CD4-positive, alpha-beta T cell treated with Interferon alpha-2 for 1 hour (primary cell): ENCODE data around the gene FOXO3.
"Not testable (repeated sequence)": the region's sequence is repeated elsewhere in the genome, so short reads cannot be mapped to it uniquely, and the experiment has no call there.

ENCODE experiments used
- DNase-seq, 2 donors: peaks; one replicate each; pipeline ENCODE4 v3.0.0-alpha.2; 2020 to 2022

The FOXO3 gene

DNA sequence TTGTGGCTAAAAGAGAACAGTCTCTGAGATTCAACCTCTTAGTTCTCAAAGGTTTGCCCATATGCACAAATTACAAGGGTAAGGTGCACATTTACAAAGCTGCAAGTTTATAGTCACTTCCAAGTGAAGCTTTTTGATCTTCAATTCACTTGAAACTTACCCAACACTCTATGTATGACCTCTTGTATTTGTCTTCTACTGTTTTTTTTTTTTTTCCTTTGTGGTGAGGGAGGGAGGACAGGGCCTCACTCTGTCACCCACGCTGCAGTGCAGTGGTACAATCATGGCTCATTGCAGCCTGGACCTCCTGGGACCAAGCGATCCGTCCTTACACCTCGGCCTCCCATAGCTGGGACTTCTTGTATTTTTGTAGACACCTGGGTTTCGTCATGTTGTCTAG is 4.5 kb upstream of the FOXO3 start:
- no peak for DNase-seq

DNA sequence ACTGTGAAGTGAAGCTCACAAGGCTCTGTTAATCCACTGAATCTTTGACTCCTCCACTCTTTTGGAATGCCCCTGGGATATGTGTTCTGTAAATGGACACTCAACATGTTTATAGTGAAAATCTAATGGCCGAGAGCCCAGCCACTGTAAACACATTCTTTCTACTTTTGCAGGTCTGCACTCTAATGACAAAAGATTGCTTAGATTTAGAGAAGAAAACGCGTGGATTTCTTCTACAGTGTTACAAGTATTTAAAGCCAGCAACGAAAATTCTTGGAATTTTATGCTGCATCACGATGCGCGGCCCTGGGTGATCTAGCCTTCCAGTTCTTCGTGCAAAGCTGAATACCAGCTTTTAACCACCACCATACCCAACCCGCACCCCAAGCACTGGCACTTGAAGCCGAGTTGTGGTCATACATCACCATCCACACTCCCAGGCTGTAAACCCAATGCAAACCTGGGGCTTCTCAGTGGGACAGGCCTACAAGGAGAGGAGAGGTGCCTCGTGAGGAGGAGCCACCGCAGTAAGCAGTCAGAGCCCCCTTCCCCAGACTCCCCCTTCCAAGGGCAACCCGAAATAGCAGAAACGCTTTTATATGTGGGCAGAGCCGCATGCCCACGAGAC is 3.7 kb upstream of the FOXO3 start:
- DNase-seq, result no peak

- peak; percentile 87 to 91 for DNase-seq
Observed at GRCh38 chr6:108557494-108558371, 3.0 kb upstream of the FOXO3 start.

- peak; percentile 98 to 99 for DNase-seq
Observed at GRCh38 chr6:108558372-108559096, 2.2 kb upstream of the FOXO3 start.

DNA sequence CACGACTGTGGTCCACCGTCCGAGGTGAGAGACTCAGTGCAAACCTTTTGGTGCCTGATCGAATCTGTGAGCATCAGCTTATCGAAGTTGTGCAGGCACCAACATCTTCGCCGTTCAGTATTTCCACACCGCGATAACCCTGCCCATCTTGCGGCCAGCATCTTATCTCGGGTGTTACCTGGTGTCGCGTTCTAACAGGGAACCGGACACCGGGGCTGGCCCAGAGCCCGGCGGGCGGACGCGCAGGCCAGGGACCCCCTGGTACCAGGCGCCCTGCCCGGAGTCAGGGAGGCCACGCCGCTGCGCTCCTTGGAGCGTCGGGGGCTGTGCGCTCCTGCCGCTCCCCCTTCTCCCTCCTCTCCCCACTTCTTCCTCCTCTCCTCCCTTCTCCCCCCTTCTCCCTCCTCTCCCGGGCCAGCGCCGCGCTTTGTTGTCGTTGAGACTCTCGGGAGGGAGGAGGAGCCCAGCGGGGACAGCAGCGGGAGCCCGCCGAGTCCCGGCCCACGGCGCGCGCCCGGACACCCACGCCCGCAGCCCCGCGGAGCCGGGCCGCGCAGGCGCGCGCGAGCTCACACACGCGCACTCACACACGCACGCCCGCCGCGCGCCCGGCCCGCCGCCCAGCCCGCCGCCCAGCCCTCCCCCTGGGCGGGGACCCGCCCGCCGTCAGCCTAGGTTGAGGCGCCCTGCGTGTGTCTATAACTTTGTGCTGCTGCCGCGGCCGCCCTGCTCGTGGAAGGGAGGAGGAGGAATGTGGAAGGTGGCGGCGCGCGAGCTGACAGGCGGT is 1.4 kb upstream of the FOXO3 start:
- DNase-seq, result peak; percentile 92 to 95

DNA sequence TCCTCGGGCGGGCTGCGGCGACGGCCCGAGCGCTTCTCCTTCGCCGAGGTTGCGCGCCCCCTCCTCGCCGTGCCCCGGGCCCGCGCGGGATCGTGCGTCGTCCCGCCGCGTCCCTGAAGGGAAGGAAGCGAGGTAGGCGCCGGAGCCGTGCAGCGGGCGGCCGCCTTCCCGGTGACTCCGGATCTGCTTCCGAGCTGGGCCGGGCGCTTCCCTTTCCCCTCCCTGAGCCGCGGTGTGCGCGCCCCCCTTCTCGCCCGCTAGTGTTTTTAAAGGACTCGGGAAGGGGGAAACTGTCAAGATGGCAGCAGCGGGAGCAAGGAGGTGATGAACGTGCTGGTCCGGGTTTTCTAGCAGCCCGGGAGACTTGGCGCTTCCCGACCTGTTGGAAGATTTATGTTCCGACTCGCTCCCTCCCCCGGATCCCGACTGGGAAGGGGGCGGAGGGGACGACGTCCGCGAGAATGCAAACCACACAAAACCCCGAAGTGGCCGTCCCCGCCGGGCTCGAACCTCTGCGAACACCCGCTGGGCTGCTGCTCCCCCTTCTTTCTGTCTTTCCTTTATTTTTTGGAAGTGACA is 744 bp upstream of the FOXO3 start:
- no peak for DNase-seq

DNA sequence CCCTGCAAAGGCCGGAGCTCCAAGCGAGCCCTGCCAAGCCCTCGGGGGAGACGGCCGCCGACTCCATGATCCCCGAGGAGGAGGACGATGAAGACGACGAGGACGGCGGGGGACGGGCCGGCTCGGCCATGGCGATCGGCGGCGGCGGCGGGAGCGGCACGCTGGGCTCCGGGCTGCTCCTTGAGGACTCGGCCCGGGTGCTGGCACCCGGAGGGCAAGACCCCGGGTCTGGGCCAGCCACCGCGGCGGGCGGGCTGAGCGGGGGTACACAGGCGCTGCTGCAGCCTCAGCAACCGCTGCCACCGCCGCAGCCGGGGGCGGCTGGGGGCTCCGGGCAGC is 561 bp downstream of the FOXO3 start:
- DNase-seq, result not testable (repeated sequence)

DNA sequence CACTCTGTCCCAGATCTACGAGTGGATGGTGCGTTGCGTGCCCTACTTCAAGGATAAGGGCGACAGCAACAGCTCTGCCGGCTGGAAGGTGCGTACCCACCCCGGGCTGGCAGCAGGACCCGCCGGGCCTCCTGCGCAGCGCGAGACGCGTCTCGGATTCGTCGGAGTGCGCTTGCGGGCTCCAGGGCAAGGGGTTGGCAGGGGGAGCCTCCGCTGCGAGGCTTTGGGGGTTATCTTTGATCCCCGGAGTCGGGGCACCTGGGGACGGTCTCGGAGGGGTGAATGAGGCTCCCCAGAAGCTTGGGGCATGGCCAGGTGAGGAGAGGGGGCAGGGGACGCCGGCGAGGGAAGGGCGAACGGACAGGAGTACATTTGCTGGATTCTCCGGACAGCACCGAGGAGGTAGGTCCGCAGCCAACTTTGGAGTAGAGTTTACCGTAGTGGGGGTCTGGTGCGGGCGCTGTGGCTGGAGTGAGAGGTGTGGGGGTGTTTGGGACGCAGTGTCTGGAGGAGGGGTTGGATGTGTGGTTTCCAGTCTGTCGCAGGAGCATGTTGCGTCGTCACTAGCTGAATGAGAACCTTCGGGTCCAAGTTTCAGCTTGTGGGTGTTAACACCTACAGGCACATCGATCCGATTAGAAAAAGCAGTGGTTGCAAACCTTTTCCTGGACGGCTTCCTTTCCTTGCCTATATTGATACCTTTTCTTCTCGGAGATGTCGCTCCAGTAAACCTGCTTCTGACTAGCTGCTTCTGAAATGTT is 1.2 kb downstream of the FOXO3 start:
- peak in 1 of 2 donors; percentile 18 for DNase-seq

- peak in 1 of 2 donors; percentile 12 for DNase-seq
Observed at GRCh38 chr6:108562503-108562993, 1.8 kb downstream of the FOXO3 start.

- no peak for DNase-seq
Observed at GRCh38 chr6:108563292-108563691, 2.6 kb downstream of the FOXO3 start.

DNA sequence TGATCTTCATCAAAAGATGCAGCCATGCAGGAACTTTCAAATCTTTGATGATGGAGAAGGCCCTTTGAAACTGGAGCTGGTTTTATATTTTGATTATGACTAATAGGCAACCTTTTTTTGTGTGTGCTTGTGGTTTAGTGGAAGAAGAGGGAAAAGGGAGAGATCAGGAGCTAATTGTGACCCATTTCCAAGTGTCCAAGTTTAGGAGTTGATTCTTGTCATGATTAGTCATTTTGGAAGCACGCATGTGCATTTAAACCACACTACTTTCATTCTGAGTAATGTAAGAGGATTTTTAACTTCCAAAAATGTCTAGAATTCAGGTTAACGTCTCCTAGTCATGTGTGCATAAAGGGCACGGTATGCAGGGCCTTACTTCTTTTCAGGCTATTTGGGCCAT is 3.5 kb downstream of the FOXO3 start:
- peak in 1 of 2 donors; percentile 29 for DNase-seq

- peak; percentile 63 to 76 for DNase-seq
Observed at GRCh38 chr6:108565091-108565766, 4.5 kb downstream of the FOXO3 start.

GRCh38 chr6:108565893-108566292 is 5.2 kb downstream of the FOXO3 start:
- DNase-seq, result peak; percentile 51 to 65

GRCh38 chr6:108566406-108566805 is 5.7 kb downstream of the FOXO3 start:
- no peak for DNase-seq

GRCh38 chr6:108568101-108568500 is 7.4 kb downstream of the FOXO3 start:
- DNase-seq, result no peak

DNA sequence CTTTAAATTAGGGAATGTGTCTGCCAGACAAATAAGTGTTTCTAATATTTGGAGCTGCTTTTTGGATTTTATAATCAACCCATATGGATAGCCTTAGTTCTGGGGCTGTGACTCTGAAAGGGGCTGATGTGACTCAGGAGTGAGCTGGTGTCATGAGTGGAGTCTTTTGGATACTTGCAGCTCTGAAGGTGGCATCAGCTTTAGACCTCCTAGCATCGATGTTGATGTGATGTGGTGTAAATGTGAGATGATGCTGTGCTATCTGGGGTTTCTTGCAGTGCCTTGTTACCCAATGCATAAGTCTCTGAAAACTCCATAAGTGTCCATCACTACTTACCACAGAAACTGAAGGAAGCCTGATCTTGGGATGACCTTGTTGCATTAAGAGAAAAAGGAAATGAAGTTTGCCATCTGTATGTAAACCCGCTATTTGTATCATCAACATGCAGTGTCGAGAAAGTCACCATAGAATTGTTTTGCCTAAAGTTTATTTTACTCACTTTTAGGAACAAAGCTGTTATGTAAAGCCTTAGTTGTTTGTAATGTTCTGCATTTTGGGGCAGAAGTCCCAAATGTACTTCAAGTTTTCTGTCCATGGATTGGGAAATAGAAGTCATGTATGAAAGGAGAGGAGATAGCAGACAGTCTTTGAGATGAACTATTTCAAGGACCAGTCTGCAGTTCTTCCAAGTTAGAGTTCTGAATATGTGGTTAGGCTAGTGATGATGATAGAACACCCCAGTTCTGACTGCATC is 8.0 kb downstream of the FOXO3 start:
- no peak for DNase-seq

- DNase-seq, result no peak
Observed at GRCh38 chr6:108570517-108570916, 9.8 kb downstream of the FOXO3 start.

DNA sequence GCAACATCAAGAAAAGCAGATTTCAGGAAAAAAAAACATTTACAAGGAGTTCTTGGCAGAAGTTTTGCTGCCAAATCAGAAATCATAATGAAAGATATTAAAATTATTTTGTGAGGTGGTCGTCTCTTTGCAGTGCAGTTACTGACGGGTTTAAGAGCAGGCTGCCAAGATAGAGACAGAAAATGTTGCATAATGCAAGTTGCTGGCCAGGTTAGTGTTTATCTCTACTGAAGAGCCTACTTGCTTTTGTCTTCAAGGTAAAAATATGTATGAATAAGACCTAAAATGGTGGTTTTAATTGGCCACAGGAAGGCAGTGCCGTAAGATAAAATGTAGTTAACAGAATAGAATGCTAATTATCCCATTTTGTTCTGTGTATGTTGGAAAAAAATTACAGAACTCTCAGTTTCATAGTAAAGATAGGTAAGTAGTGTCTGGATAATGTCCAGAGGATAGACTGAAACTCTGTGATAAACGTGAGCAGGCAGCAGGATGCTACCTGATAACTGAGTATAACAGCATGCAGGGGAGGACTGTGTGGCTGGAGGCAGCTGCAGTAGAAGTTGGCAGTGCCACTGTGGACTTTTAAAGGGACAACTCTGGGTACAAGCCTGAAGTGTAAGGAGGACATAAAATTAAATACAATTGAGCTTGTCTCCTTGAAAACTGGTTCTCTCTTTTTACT is 13.9 kb downstream of the FOXO3 start:
- DNase-seq, result no peak

DNA sequence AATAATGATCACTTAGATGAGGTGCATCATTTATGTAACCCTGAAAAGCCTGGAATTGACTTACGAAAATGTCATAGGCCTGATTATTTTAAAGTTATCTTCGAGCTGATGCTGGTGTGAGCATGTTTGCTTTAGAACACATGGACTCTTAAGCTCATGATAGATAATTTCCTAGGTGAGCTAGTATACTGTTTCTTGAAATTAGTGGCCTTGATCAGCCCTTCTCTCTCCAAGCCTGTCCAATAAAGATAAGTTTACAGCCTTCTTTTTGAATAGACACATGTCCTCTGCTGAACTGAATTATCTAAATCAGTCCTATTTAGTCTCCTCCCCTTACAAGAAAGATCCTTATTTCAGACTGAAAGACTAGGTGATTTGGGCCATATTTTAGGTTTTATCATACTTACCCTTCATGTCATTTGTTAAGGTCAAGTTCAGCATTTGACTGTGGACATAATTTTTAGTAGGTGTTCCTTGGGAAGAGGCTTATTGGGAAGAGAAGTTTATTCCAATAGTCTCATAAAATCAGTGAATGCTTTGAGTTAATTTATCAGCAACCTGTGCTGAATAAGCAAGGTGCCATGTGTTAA is 15.3 kb downstream of the FOXO3 start:
- DNase-seq, result no peak
